Mesenchymal stem cell (in vitro differentiated cells and primary cell): ENCODE data around the gene SLC35D2.
A peak's percentile ranks its signal among the peaks of the same experiment; 100 is the strongest.

Source experiments
- DNase-seq: peaks from one replicate; pipeline ENCODE4 v3.0.0-alpha.2; 2013
- H2AFZ ChIP-seq: one replicate; pipeline ENCODE4 v1.6.1; 2013; ENCODE audit warnings: low read depth, mild to moderate bottlenecking, control low read depth, inconsistent platforms, low read length, moderate library complexity
- H2AK5ac ChIP-seq: 2 replicates; pipeline ENCODE4 v1.6.1; 2013; ENCODE audit warnings: low read length, moderate library complexity, mild to moderate bottlenecking, inconsistent platforms; ENCODE audit not compliant: severe bottlenecking
- H2BK120ac ChIP-seq: one replicate; pipeline ENCODE4 v1.6.1; 2013; ENCODE audit warnings: low read depth, mild to moderate bottlenecking, inconsistent platforms, low read length, moderate library complexity
- H2BK12ac ChIP-seq, 2 experiments: one replicate each; pipeline ENCODE4 v1.6.1; 2013; ENCODE audit warnings: inconsistent platforms in 2 of 2, low read length in 2 of 2, mild to moderate bottlenecking in 2 of 2, moderate library complexity in 2 of 2, control low read depth in 1 of 2
- H2BK15ac ChIP-seq: one replicate; pipeline ENCODE4 v1.6.1; 2013; ENCODE audit warnings: mild to moderate bottlenecking, low read depth, inconsistent platforms; ENCODE audit not compliant: poor library complexity, severe bottlenecking
- H2BK5ac ChIP-seq: 2 replicates; pipeline ENCODE4 v1.6.1; 2013; ENCODE audit warnings: low read depth, mild to moderate bottlenecking, low read length, control low read depth, inconsistent platforms; ENCODE audit not compliant: poor library complexity, severe bottlenecking
- H3K14ac ChIP-seq, 2 experiments: one replicate each; pipeline ENCODE4 v1.6.1; 2013; ENCODE audit warnings: inconsistent platforms in 2 of 2, low read length in 2 of 2, control low read depth in 1 of 2, mild to moderate bottlenecking in 1 of 2, moderate library complexity in 1 of 2
- H3K18ac ChIP-seq, 2 experiments: one replicate each; pipeline ENCODE4 v1.6.1; 2013; ENCODE audit warnings: inconsistent platforms in 2 of 2, low read length in 2 of 2, control low read depth in 1 of 2, low read depth in 1 of 2, mild to moderate bottlenecking in 1 of 2
- H3K23ac ChIP-seq, 2 experiments: one replicate each; pipeline ENCODE4 v1.6.1; 2013; ENCODE audit warnings: inconsistent platforms in 2 of 2, low read length in 2 of 2, mild to moderate bottlenecking in 2 of 2, moderate library complexity in 2 of 2, control low read depth in 1 of 2
- H3K27ac ChIP-seq: 2 replicates; pipeline ENCODE4 v1.5.1; 2013; ENCODE audit warnings: mild to moderate bottlenecking, moderate library complexity, low read length, control low read depth, inconsistent platforms; ENCODE audit not compliant: poor library complexity, severe bottlenecking
- H3K27me3 ChIP-seq, 2 experiments: 2 replicates each; pipeline versions ENCODE4 v1.6.1 to v1.7.0; 2013; ENCODE audit warnings: low read length in 2 of 2, mild to moderate bottlenecking in 2 of 2, moderate library complexity in 2 of 2, control low read depth in 1 of 2, inconsistent platforms in 1 of 2; ENCODE audit not compliant: control insufficient read depth in 1 of 2, insufficient read depth in 1 of 2
- H3K36me3 ChIP-seq, 2 experiments: 2 replicates each; pipeline versions ENCODE4 v1.6.1 to v1.7.0; 2013; ENCODE audit warnings: low read length in 2 of 2, control low read depth in 1 of 2, inconsistent platforms in 1 of 2, low read depth in 1 of 2, mild to moderate bottlenecking in 1 of 2; ENCODE audit not compliant: insufficient read depth in 2 of 2, control insufficient read depth in 1 of 2
- H3K4ac ChIP-seq, 2 experiments: one replicate each; pipeline ENCODE4 v1.6.1; 2013; ENCODE audit warnings: inconsistent platforms in 2 of 2, low read length in 2 of 2, mild to moderate bottlenecking in 2 of 2, moderate library complexity in 2 of 2, control low read depth in 1 of 2, low read depth in 1 of 2
- H3K4me1 ChIP-seq: 2 replicates; pipeline ENCODE4 v1.6.1; 2013; ENCODE audit warnings: low read depth, low read length, control low read depth; ENCODE audit not compliant: control insufficient read depth, insufficient read depth
- H3K4me2 ChIP-seq: 2 replicates; pipeline ENCODE4 v1.6.1; 2013; ENCODE audit warnings: low read length, mild to moderate bottlenecking, inconsistent platforms; ENCODE audit not compliant: poor library complexity, severe bottlenecking
- H3K4me3 ChIP-seq, 2 experiments: 2 replicates each; pipeline versions ENCODE4 v1.5.1 to v1.7.0; 2013; ENCODE audit warnings: low read length in 2 of 2, mild to moderate bottlenecking in 2 of 2, control low read depth in 1 of 2, low read depth in 1 of 2; ENCODE audit not compliant: insufficient read depth in 1 of 2
- H3K79me1 ChIP-seq: replicated peaks from 2 replicates; pipeline ENCODE4 v1.6.1; 2013; ENCODE audit warnings: mild to moderate bottlenecking, control low read depth, low read length, inconsistent platforms; ENCODE audit not compliant: poor library complexity, severe bottlenecking
- H3K9ac ChIP-seq: 2 replicates; pipeline ENCODE4 v1.7.0; 2013; ENCODE audit warnings: mild to moderate bottlenecking, low read length, moderate library complexity
- H3K9me3 ChIP-seq: 2 replicates; pipeline ENCODE4 v1.7.0; 2013; ENCODE audit warnings: mild to moderate bottlenecking, low read length; ENCODE audit not compliant: control insufficient read depth
- H4K8ac ChIP-seq: one replicate; pipeline ENCODE4 v1.6.1; 2013; ENCODE audit warnings: inconsistent platforms, mild to moderate bottlenecking, low read length, moderate library complexity
- H4K91ac ChIP-seq: one replicate; pipeline ENCODE4 v1.6.1; 2013; ENCODE audit warnings: mild to moderate bottlenecking, low read length, inconsistent platforms
- WGBS: methylation state at CpG from one replicate; pipeline ENCODE4 v1.1.7; 2013; ENCODE audit warnings: mixed read lengths; 5-methylcytosine and 5-hydroxymethylcytosine counted together

SLC35D2 gene

GRCh38 chr9:96423985-96424336 is 40.5 kb upstream of the SLC35D2 start:
- Histone ChIP-seq H3K14ac (no peak overlapping the region), H3K4me2 (no peak overlapping the region), H2BK5ac (no peak overlapping the region), H3K4ac (no peak overlapping the region), H3K9me3 (no peaks in the 10 kb centered on the region), H3K36me3 (no peaks in the 10 kb centered on the region), H2AFZ (no peak overlapping the region), H4K91ac (no peak overlapping the region), H3K4me3 (no peak overlapping the region), H2BK120ac (no peak overlapping the region), H2BK15ac (no peak overlapping the region), H3K27me3 (no peaks in the 10 kb centered on the region), H3K23ac (no peak overlapping the region), H2BK12ac (no peak overlapping the region), H4K8ac (no peak overlapping the region), H3K9ac (no peak overlapping the region), H3K79me1 (no peaks in the 10 kb centered on the region), H3K27ac (no peak overlapping the region), H2AK5ac (no peak overlapping the region), H3K4me1 (peaks cover 10% of the 10 kb centered on the region), H3K18ac (no peak overlapping the region)
- DNase-seq = no peak
- 89% methylated on average over 6 of the region's 6 CpGs for WGBS

GRCh38 chr9:96423322-96423984 is 39.9 kb upstream of the SLC35D2 start:
- Histone ChIP-seq H3K4ac (no peak overlapping the region), H3K9me3 (no peaks in the 10 kb centered on the region), H2AFZ (no peak overlapping the region), H3K9ac (no peak overlapping the region), H3K4me2 (no peak overlapping the region), H3K27me3 (no peaks in the 10 kb centered on the region), H2BK12ac (no peak overlapping the region), H3K36me3 (no peaks in the 10 kb centered on the region), H4K91ac (no peak overlapping the region), H3K18ac (no peak overlapping the region), H3K23ac (no peak overlapping the region), H3K14ac (no peak overlapping the region), H3K4me1 (peaks cover 10% of the 10 kb centered on the region), H2BK120ac (no peak overlapping the region), H4K8ac (no peak overlapping the region), H3K27ac (no peak overlapping the region), H3K4me3 (no peak overlapping the region), H2AK5ac (no peak overlapping the region), H2BK5ac (no peak overlapping the region), H2BK15ac (no peak overlapping the region), H3K79me1 (no peaks in the 10 kb centered on the region)
- WGBS = 86% methylated on average over 8 of the region's 8 CpGs
- no peak for DNase-seq

GRCh38 chr9:96420468-96421219 is 37.1 kb upstream of the SLC35D2 start:
- Histone ChIP-seq H2AK5ac (peak overlapping the region; percentile 93), H4K91ac (peak overlapping the region; percentile 60), H2BK12ac (peak overlapping the region; percentile 63 to 88), H3K18ac (peak overlapping the region; percentile 18 to 52), H3K14ac (no peak overlapping the region), H2BK5ac (peak overlapping the region; percentile 96), H2AFZ (no peak overlapping the region), H3K23ac (no peak overlapping the region), H3K4me3 (no peak overlapping the region), H3K27me3 (no peaks in the 10 kb centered on the region), H3K4ac (no peak overlapping the region), H3K4me1 (peaks cover 12% of the 10 kb centered on the region), H4K8ac (peak overlapping the region; percentile 55), H3K9ac (peak overlapping the region; percentile 95), H3K79me1 (no peaks in the 10 kb centered on the region), H2BK15ac (no peak overlapping the region), H3K27ac (peak overlapping the region; percentile 99), H3K9me3 (no peaks in the 10 kb centered on the region), H2BK120ac (no peak overlapping the region), H3K4me2 (peak overlapping the region; percentile 33), H3K36me3 (no peaks in the 10 kb centered on the region)
- peak; percentile 78 for DNase-seq
- WGBS = 39% methylated on average over 6 of the region's 6 CpGs

- peak overlapping the region in 1 of 2 experiments; percentile 83 for H3K4me3 ChIP-seq
- no peak overlapping the region for H2AFZ ChIP-seq
- H3K27me3 ChIP-seq = no peaks in the 10 kb centered on the region
- H3K4me2 ChIP-seq = peak overlapping the region; percentile 74
- H2AK5ac ChIP-seq = no peak overlapping the region
- no peak overlapping the region for H3K4ac ChIP-seq
- no peaks in the 10 kb centered on the region for H3K9me3 ChIP-seq
- peak; percentile 11 for DNase-seq
- H3K27ac ChIP-seq = peak overlapping the region; percentile 97
- no peak overlapping the region for H3K23ac ChIP-seq
- H3K9ac ChIP-seq = peak overlapping the region; percentile 95
- H3K4me1 ChIP-seq = peaks cover 12% of the 10 kb centered on the region
- WGBS = 58% methylated on average over 2 of the region's 2 CpGs
- no peak overlapping the region for H2BK120ac ChIP-seq
- no peak overlapping the region for H3K14ac ChIP-seq
- no peak overlapping the region for H2BK5ac ChIP-seq
- no peaks in the 10 kb centered on the region for H3K79me1 ChIP-seq
- H4K8ac ChIP-seq = no peak overlapping the region
- no peak overlapping the region for H2BK12ac ChIP-seq
- H4K91ac ChIP-seq = no peak overlapping the region
- no peaks in the 10 kb centered on the region for H3K36me3 ChIP-seq
- no peak overlapping the region for H3K18ac ChIP-seq
- H2BK15ac ChIP-seq = no peak overlapping the region
These were observed 36.1 kb upstream of the SLC35D2 start for GRCh38 chr9:96419691-96419969.
